ENCODE measurements around the gene KCNK2.
"Not testable (repeated sequence)": the region's sequence is repeated elsewhere in the genome, so short reads cannot be mapped to it uniquely, and the experiment has no call there.

KCNK2 gene

GRCh38 chr1:215151841-215152549 is 69.5 kb downstream of the KCNK2 start:
- DNase-seq, result no peak

GRCh38 chr1:215156232-215156631 is 73.7 kb downstream of the KCNK2 start:
- DNase-seq, result no peak

- no peak for DNase-seq
These were observed 77.8 kb downstream of the KCNK2 start for GRCh38 chr1:215160351-215160750.

- DNase-seq, result not testable (repeated sequence)
These were observed 80.6 kb downstream of the KCNK2 start for GRCh38 chr1:215163144-215163543.

- no peak for DNase-seq
These were observed 84.3 kb downstream of the KCNK2 start for GRCh38 chr1:215166886-215167285.

- DNase-seq, result no peak
These were observed 99.0 kb downstream of the KCNK2 start for GRCh38 chr1:215181518-215181917.

GRCh38 chr1:215185067-215185620 is 102.6 kb downstream of the KCNK2 start:
- DNase-seq, result no peak

GRCh38 chr1:215188302-215188950 is 105.9 kb downstream of the KCNK2 start:
- no peak for DNase-seq

- DNase-seq, result no peak
These were observed 109.8 kb downstream of the KCNK2 start for GRCh38 chr1:215192306-215192705.

GRCh38 chr1:215198021-215198420 is 115.5 kb downstream of the KCNK2 start:
- DNase-seq, result no peak

GRCh38 chr1:215200121-215200520 is 117.6 kb downstream of the KCNK2 start:
- DNase-seq, result no peak

GRCh38 chr1:215201283-215201682 is 118.7 kb downstream of the KCNK2 start:
- DNase-seq, result no peak

- DNase-seq, result no peak
These were observed 120.3 kb downstream of the KCNK2 start for GRCh38 chr1:215202868-215203267.

GRCh38 chr1:215210167-215210566 is 127.6 kb downstream of the KCNK2 start:
- no peak for DNase-seq

GRCh38 chr1:215215846-215216245 is 133.3 kb downstream of the KCNK2 start:
- DNase-seq, result peak in 2 of 58 donors; percentile 4 to 18

- DNase-seq, result no peak
These were observed 136.8 kb downstream of the KCNK2 start for GRCh38 chr1:215219372-215219771.

- no peak for DNase-seq
These were observed 137.8 kb downstream of the KCNK2 start for GRCh38 chr1:215220346-215220745.

GRCh38 chr1:215226757-215227156 is 144.2 kb downstream of the KCNK2 start:
- DNase-seq, result no peak

- no peak for DNase-seq
These were observed 145.7 kb downstream of the KCNK2 start for GRCh38 chr1:215228193-215228592.

GRCh38 chr1:215241451-215241850 is 158.9 kb downstream of the KCNK2 start:
- DNase-seq, result no peak

GRCh38 chr1:215243345-215244054 is 161.0 kb downstream of the KCNK2 start:
- no peak for DNase-seq

- no peak for DNase-seq
These were observed 168.4 kb downstream of the KCNK2 start for GRCh38 chr1:215250913-215251312.
